IMR-90 (cell line): Measurements from ENCODE around the gene KLK6. TPM values are rescaled to one million over a fixed set of nuclear protein-coding genes. Genes with fewer than 3 reads are reported as not detected.

Experiments
- ATAC-seq: fragments of 200-7000 bp; cut with Tn5 transposase; 2 replicates; pipeline ENCODE4 v1.9.1; 2020; ENCODE audit warnings: low read depth, mild to moderate bottlenecking, moderate library complexity
- BruUV-seq: library from RNA; stranded (reverse); fragments of 400-500 nt; replicated peaks from 2 replicates; lab custom pipeline; 2021; lab: Mats Ljungman, UMichigan
- CTCF ChIA-PET: fragments of 300-600 bp; formaldehyde crosslinking; extraction: SDS; loops from one replicate; lab custom pipeline; 2021; ENCODE audit warnings: antibody characterized with exemption; lab: Yijun Ruan, JAX
- POLR2A ChIA-PET: fragments of 300-600 bp; sonication (Branson Sonifier 250); formaldehyde crosslinking; loops from one replicate; lab custom pipeline; 2022; ENCODE audit warnings: antibody characterized with exemption; ENCODE audit not compliant: unreplicated experiment; lab: Charles Lee
- DNase-seq: peaks from one replicate; pipeline ENCODE4 v3.0.0; 2013
- H2AFZ ChIP-seq: replicated peaks from 2 replicates; pipeline ENCODE3; 2013; ENCODE audit warnings: low read length, mild to moderate bottlenecking; ENCODE audit not compliant: poor library complexity
- H2AK5ac ChIP-seq: 2 replicates; pipeline ENCODE4 v1.6.1; 2013; ENCODE audit warnings: low read depth, low read length, inconsistent platforms
- H2AK9ac ChIP-seq: replicated peaks from 2 replicates; pipeline ENCODE3; 2013; ENCODE audit warnings: mild to moderate bottlenecking, low read depth, low read length, moderate library complexity; ENCODE audit not compliant: poor library complexity
- H2BK120ac ChIP-seq: 2 replicates; pipeline ENCODE4 v1.6.1; 2013; ENCODE audit warnings: low read depth, low read length, inconsistent platforms
- H2BK15ac ChIP-seq: 3 replicates; pipeline ENCODE4 v1.6.1; 2013; ENCODE audit warnings: low read depth, low read length, inconsistent platforms
- H2BK20ac ChIP-seq: 2 replicates; pipeline ENCODE4 v1.6.1; 2013; ENCODE audit warnings: low read depth, mild to moderate bottlenecking, inconsistent platforms, low read length, moderate library complexity
- H2BK5ac ChIP-seq: 2 replicates; pipeline ENCODE4 v1.6.1; 2013; ENCODE audit warnings: mild to moderate bottlenecking, low read depth, low read length, inconsistent platforms; ENCODE audit not compliant: poor library complexity, severe bottlenecking
- H3K14ac ChIP-seq: replicated peaks from 2 replicates; pipeline ENCODE4 v1.6.1; 2013; ENCODE audit warnings: low read depth, low read length, inconsistent platforms
- H3K18ac ChIP-seq: 2 replicates; pipeline ENCODE4 v1.6.1; 2013; ENCODE audit warnings: low read depth, low read length, control low read depth
- H3K23ac ChIP-seq: 2 replicates; pipeline ENCODE4 v1.6.1; 2013; ENCODE audit warnings: low read depth, low read length, inconsistent platforms
- H3K27ac ChIP-seq: 2 replicates; pipeline ENCODE4 v1.5.1; 2013; ENCODE audit warnings: mild to moderate bottlenecking, control low read depth, low read length; ENCODE audit not compliant: insufficient read depth
- H3K27me3 ChIP-seq: 2 replicates; pipeline ENCODE4 v1.6.1; 2013; ENCODE audit warnings: low read length; ENCODE audit not compliant: control insufficient read depth, insufficient read depth
- H3K36me3 ChIP-seq: 2 replicates; pipeline ENCODE4 v1.6.1; 2013; ENCODE audit warnings: low read length, mixed read lengths; ENCODE audit not compliant: control insufficient read depth, insufficient read depth
- H3K4ac ChIP-seq: 2 replicates; pipeline ENCODE4 v1.6.1; 2013; ENCODE audit warnings: low read depth, low read length, inconsistent platforms
- H3K4me1 ChIP-seq: 2 replicates; pipeline ENCODE4 v1.6.1; 2013; ENCODE audit warnings: low read length, mixed read lengths; ENCODE audit not compliant: control insufficient read depth, insufficient read depth
- H3K4me2 ChIP-seq: 2 replicates; pipeline ENCODE4 v1.6.1; 2013; ENCODE audit warnings: low read depth, mild to moderate bottlenecking, control low read depth, low read length, moderate library complexity
- H3K4me3 ChIP-seq: 2 replicates; pipeline ENCODE4 v1.5.1; 2013; ENCODE audit warnings: low read depth, mild to moderate bottlenecking, control low read depth, low read length, moderate library complexity; ENCODE audit not compliant: insufficient read depth
- H3K56ac ChIP-seq: 2 replicates; pipeline ENCODE4 v1.6.1; 2013; ENCODE audit warnings: low read length, inconsistent platforms; ENCODE audit not compliant: insufficient read depth; ENCODE audit errors: extremely low read depth
- H3K79me1 ChIP-seq, 2 experiments: 2 replicates each; pipeline ENCODE4 v1.6.1; 2013; ENCODE audit warnings: low read length in 2 of 2, inconsistent platforms in 1 of 2, low read depth in 1 of 2
- H3K9ac ChIP-seq: 2 replicates; pipeline ENCODE4 v1.6.1; 2013; ENCODE audit warnings: low read depth, low read length, control low read depth
- H3K9me1 ChIP-seq: 2 replicates; pipeline ENCODE4 v1.6.1; 2013; ENCODE audit warnings: low read length, inconsistent platforms; ENCODE audit not compliant: insufficient read depth
- H3K9me3 ChIP-seq: 2 replicates; pipeline ENCODE4 v1.6.1; 2013; ENCODE audit warnings: low read length; ENCODE audit not compliant: control insufficient read depth, insufficient read depth
- H4K20me1 ChIP-seq: 2 replicates; pipeline ENCODE4 v1.6.1; 2013; ENCODE audit warnings: low read length, inconsistent platforms; ENCODE audit not compliant: insufficient read depth
- H4K5ac ChIP-seq: 2 replicates; pipeline ENCODE4 v1.6.1; 2013; ENCODE audit warnings: mild to moderate bottlenecking, low read depth, low read length, control low read depth
- H4K8ac ChIP-seq, 2 experiments: 2 replicates each; pipeline ENCODE4 v1.6.1; 2013; ENCODE audit warnings: low read depth in 2 of 2, low read length in 2 of 2, control low read depth in 1 of 2, inconsistent platforms in 1 of 2
- H4K91ac ChIP-seq: 2 replicates; pipeline ENCODE4 v1.6.1; 2013; ENCODE audit warnings: low read depth, low read length, inconsistent platforms; ENCODE audit not compliant: insufficient read depth
- CEBPB ChIP-seq: IDR thresholded peaks from 2 replicates; pipeline ENCODE4 v1.6.1; 2012; ENCODE audit warnings: low read depth, low read length, improper control_type of control experiment
- ELK1 ChIP-seq: fragments of 150-350 bp; IDR thresholded peaks from 2 replicates; pipeline ENCODE4 v1.6.1; 2016; ENCODE audit warnings: low read depth, mild to moderate bottlenecking, low read length, moderate library complexity, borderline replicate concordance
- NFE2L2 ChIP-seq: fragments of 150-350 bp; IDR thresholded peaks from 2 replicates; pipeline ENCODE4 v1.6.1; 2016; ENCODE audit warnings: low read depth, mild to moderate bottlenecking, low read length
- RAD21 ChIP-seq: IDR thresholded peaks from 2 replicates; pipeline ENCODE4 v1.6.1; 2012; ENCODE audit warnings: low read length, improper control_type of control experiment
- WGBS, 2 experiments: methylation state at CpG; one replicate each; pipeline versions ENCODE4 v1.1.5 to v1.1.7; 2013; ENCODE audit warnings: missing lambda C conversion rate in 2 of 2; ENCODE audit not compliant: insufficient read length in 1 of 2; ENCODE audit errors: extremely low coverage in 2 of 2; 5-methylcytosine and 5-hydroxymethylcytosine counted together
- dilution Hi-C: fragments of 300-500 bp; cut with HindIII; formaldehyde crosslinking; loops from one replicate; pipeline ENCODE4 v1.14.3; 2018; ENCODE audit warnings: low sequenced_read_pairs; ENCODE audit not compliant: unreplicated experiment
- in situ Hi-C: fragments of 300-500 bp; cut with MboI; formaldehyde crosslinking; loops from 3 replicates; pipeline ENCODE4 v1.14.3; 2019; ENCODE audit warnings: low sequenced_read_pairs, inconsistent platforms, mixed read lengths
- intact Hi-C: fragments of 100-400 bp; cut with micrococcal nuclease; formaldehyde crosslinking; loops from 2 replicates; pipeline ENCODE4 v1.10.0; 2022
- polyA plus RNA-seq, 3 experiments: library from polyadenylated mRNA; depleted of rRNA; stranded (reverse); fragments of >200 nt; gene quantifications; 2 replicates each; pipeline ENCODE4 v1.2.3, GENCODE V29; 2012; ENCODE audit warnings: low replicate concordance in 1 of 3
- total RNA-seq: library from RNA; depleted of rRNA; stranded (reverse); fragments of >200 nt; gene quantifications from 2 replicates; pipeline ENCODE4 v1.2.3, GENCODE V29; 2012

KLK6 gene
- total and polyA plus RNA-seq, 2 of the 4 experiments (the other 2 are of a cell fraction): not detected

GRCh38 chr19:50939596-50939995, 29.8 kb downstream of the KLK6 start:
- H4K91ac ChIP-seq: no peak overlapping the region
- BruUV-seq: no TSS peak
- H4K5ac ChIP-seq: no peak overlapping the region
- H2AK5ac ChIP-seq: no peak overlapping the region
- H3K4ac ChIP-seq: no peak overlapping the region
- peaks cover 8% of the 10 kb centered on the region; the same call in 1 of the 2 replicates for H3K9me3 ChIP-seq
- no peak overlapping the region for H3K9ac ChIP-seq
- TF ChIP-seq ELK1 (no peak), NFE2L2 (no peak), RAD21 (no peak), CEBPB (no peak)
- H3K18ac ChIP-seq: no peak overlapping the region
- DNase-seq: no peak
- no peaks in the 10 kb centered on the region for H3K27me3 ChIP-seq
- H3K14ac ChIP-seq: no peak overlapping the region
- dilution Hi-C loops (no loop called here), in situ Hi-C loops (no loop called here), intact Hi-C loops (no loop called here)
- no peak overlapping the region for H4K8ac ChIP-seq
- H2BK120ac ChIP-seq: no peak overlapping the region
- no peaks in the 10 kb centered on the region for H3K36me3 ChIP-seq
- no peaks in the 10 kb centered on the region for H3K4me1 ChIP-seq
- H3K27ac ChIP-seq: no peak overlapping the region
- H3K23ac ChIP-seq: no peak overlapping the region
- no peak overlapping the region for H2BK20ac ChIP-seq
- no peak overlapping the region for H3K4me3 ChIP-seq
- H2BK15ac ChIP-seq: no peak overlapping the region
- H3K79me1 ChIP-seq: no peaks in the 10 kb centered on the region
- no peak overlapping the region for H3K4me2 ChIP-seq
- no peaks in the 10 kb centered on the region for H3K9me1 ChIP-seq
- no peak overlapping the region for H2AFZ ChIP-seq
- no peaks in the 10 kb centered on the region for H4K20me1 ChIP-seq
- H3K56ac ChIP-seq: no peak overlapping the region
- ChIA-PET CTCF (no interaction called here), POLR2A (no interaction called here)
- ATAC-seq: no peak
- H2BK5ac ChIP-seq: no peak overlapping the region
- H2AK9ac ChIP-seq: no peak overlapping the region
- WGBS, 2 experiments: no CpG with 5 or more reads among the region's 2 CpGs
